GM12892 (cell line): ENCODE results near the gene TRAPPC2L.

ENCODE experiments used
- POLR2A ChIP-seq: IDR thresholded peaks from 2 replicates; pipeline ENCODE4 v1.6.1; 2011; ENCODE audit warnings: low read depth, low read length, control low read depth
- POLR2AphosphoS5 ChIP-seq: IDR thresholded peaks from 2 replicates; pipeline ENCODE4 v1.6.1; 2011; ENCODE audit warnings: low read depth, low read length, control low read depth
- TAF1 ChIP-seq: IDR thresholded peaks from 2 replicates; pipeline ENCODE4 v1.6.1; 2011; ENCODE audit warnings: low read depth, mild to moderate bottlenecking, control low read depth, low read length, borderline replicate concordance

DNA sequence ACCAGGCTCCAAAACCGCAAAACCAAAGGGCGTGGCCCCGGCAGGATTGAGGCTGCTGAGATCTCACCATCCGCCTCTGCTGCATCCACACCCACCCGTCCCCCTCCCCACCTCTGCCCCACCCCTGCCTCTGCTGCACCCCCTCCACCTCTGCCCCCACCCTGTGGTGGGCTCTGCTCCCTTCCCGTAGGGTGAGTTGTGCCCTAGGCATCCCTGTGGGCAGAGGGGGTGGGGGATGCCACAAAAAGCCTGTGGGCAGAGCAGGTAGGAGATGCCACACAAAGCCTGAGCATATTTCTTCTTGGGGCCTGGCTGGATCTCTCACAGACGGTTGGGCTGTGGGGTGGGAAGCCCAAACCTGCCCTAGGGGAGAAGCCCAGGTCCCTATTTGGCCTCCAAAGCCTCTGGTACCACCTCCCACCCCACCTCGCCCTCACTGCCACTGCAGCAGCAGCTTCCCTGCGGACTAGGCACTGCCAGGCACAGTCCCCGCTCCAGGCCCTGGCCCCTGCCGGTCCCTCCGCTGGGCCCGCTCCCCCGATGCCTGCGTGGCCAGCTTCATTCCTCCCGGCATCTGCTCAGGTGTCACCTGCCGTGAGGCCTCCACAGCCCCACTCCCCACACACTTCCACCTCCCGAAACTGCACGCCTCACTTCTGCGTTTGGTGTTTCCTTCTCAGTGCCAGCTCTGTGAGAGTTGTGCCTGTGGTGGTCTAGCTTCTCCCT, 20.8 kb downstream of the TRAPPC2L start:
- TF ChIP-seq POLR2A (no peak), TAF1 (no peak), POLR2AphosphoS5 (no peak)
